Stimulated activated CD4-positive, alpha-beta T cell treated with anti-CD3 and anti-CD28 coated beads, TNF-alpha, amount 100 ng/mL, for 1 hour (primary cell): ENCODE results near the gene GPC3.
"Not testable (repeated sequence)": the region's sequence is repeated elsewhere in the genome, so short reads cannot be mapped to it uniquely, and the experiment has no call there.

Experiments
- DNase-seq, 3 donors: peaks; one replicate each; pipeline ENCODE4 v3.0.0-alpha.2; 2020; ENCODE audit warnings: low read depth in 3 of 3, low spot score in 1 of 3

The GPC3 gene

GRCh38 chrX:133897593-133898163, 87.7 kb downstream of the GPC3 start:
- no peak for DNase-seq

- no peak for DNase-seq
Observed at GRCh38 chrX:133892337-133892736, 93.1 kb downstream of the GPC3 start.

- no peak for DNase-seq
Observed at GRCh38 chrX:133888984-133889383, 96.4 kb downstream of the GPC3 start.

GRCh38 chrX:133888084-133888483, 97.3 kb downstream of the GPC3 start:
- not testable (repeated sequence) for DNase-seq

- no peak for DNase-seq
Observed at GRCh38 chrX:133884430-133885394, 100.7 kb downstream of the GPC3 start.

- DNase-seq = no peak
Observed at GRCh38 chrX:133881893-133882292, 103.5 kb downstream of the GPC3 start.

GRCh38 chrX:133881007-133881406, 104.4 kb downstream of the GPC3 start:
- DNase-seq = no peak

- no peak for DNase-seq
Observed at GRCh38 chrX:133880032-133880443, 105.4 kb downstream of the GPC3 start.

- no peak for DNase-seq
Observed at GRCh38 chrX:133878710-133879109, 106.7 kb downstream of the GPC3 start.

GRCh38 chrX:133876646-133877045, 108.7 kb downstream of the GPC3 start:
- DNase-seq = no peak

- DNase-seq = no peak
Observed at GRCh38 chrX:133869270-133869669, 116.1 kb downstream of the GPC3 start.

GRCh38 chrX:133868682-133869081, 116.7 kb downstream of the GPC3 start:
- no peak for DNase-seq

GRCh38 chrX:133868250-133868649, 117.1 kb downstream of the GPC3 start:
- DNase-seq = no peak

GRCh38 chrX:133865761-133866471, 119.5 kb downstream of the GPC3 start:
- no peak for DNase-seq

- no peak for DNase-seq
Observed at GRCh38 chrX:133864236-133864635, 121.2 kb downstream of the GPC3 start.

- no peak for DNase-seq
Observed at GRCh38 chrX:133859860-133860259, 125.5 kb downstream of the GPC3 start.

- no peak for DNase-seq
Observed at GRCh38 chrX:133859336-133859735, 126.1 kb downstream of the GPC3 start.

- DNase-seq = no peak
Observed at GRCh38 chrX:133857640-133858269, 127.6 kb downstream of the GPC3 start.

GRCh38 chrX:133856819-133857218, 128.6 kb downstream of the GPC3 start:
- DNase-seq = no peak

- DNase-seq = no peak
Observed at GRCh38 chrX:133854290-133854689, 131.1 kb downstream of the GPC3 start.

- no peak for DNase-seq
Observed at GRCh38 chrX:133852837-133853356, 132.5 kb downstream of the GPC3 start.
